Endodermal cell (in vitro differentiated cells): ENCODE measurements around the gene ADARB1. TPM values are rescaled to one million over a fixed set of nuclear protein-coding genes. Genes with fewer than 3 reads are reported as not detected.

ENCODE experiments used
- DNase-seq: peaks from one replicate; pipeline ENCODE4 v3.0.0-alpha.2; 2017
- H3K27ac ChIP-seq: 2 replicates; pipeline ENCODE4 v1.5.1; 2013; ENCODE audit warnings: mild to moderate bottlenecking, low read depth, low read length, moderate library complexity
- H3K27me3 ChIP-seq: 2 replicates; pipeline ENCODE4 v1.6.1; 2013; ENCODE audit warnings: mild to moderate bottlenecking, low read length, moderate library complexity; ENCODE audit not compliant: insufficient read depth, control insufficient read depth, poor library complexity, severe bottlenecking
- H3K36me3 ChIP-seq: 2 replicates; pipeline ENCODE4 v1.7.0; 2013; ENCODE audit warnings: mild to moderate bottlenecking, low read length, moderate library complexity; ENCODE audit not compliant: control insufficient read depth, insufficient read depth
- H3K4me1 ChIP-seq: one replicate; pipeline ENCODE4 v1.7.0; 2013; ENCODE audit warnings: low read length; ENCODE audit not compliant: control insufficient read depth, insufficient read depth
- H3K4me3 ChIP-seq: 2 replicates; pipeline ENCODE4 v1.5.1; 2013; ENCODE audit warnings: mild to moderate bottlenecking, low read length, moderate library complexity
- H3K9ac ChIP-seq: 2 replicates; pipeline ENCODE4 v1.6.1; 2013; ENCODE audit warnings: mild to moderate bottlenecking, low read length, moderate library complexity; ENCODE audit not compliant: poor library complexity, severe bottlenecking; ENCODE audit errors: extremely low read depth
- H3K9me3 ChIP-seq: 2 replicates; pipeline ENCODE4 v1.6.1; 2013; ENCODE audit warnings: mild to moderate bottlenecking, low read length, moderate library complexity; ENCODE audit not compliant: control insufficient read depth
- H3K27ac Mint-ChIP-seq: 2 replicates; pipeline ENCODE4 v1.8.0; 2020; ENCODE audit warnings: mixed read lengths
- H3K27me3 Mint-ChIP-seq: 2 replicates; pipeline ENCODE4 v1.8.0; 2021; ENCODE audit warnings: mild to moderate bottlenecking, mixed read lengths; ENCODE audit not compliant: insufficient read depth
- H3K36me3 Mint-ChIP-seq: 2 replicates; pipeline ENCODE4 v1.8.0; 2020; ENCODE audit warnings: low read depth, mixed read lengths
- H3K4me1 Mint-ChIP-seq: 2 replicates; pipeline ENCODE4 v1.8.0; 2020; ENCODE audit warnings: mixed read lengths
- H3K4me3 Mint-ChIP-seq: 2 replicates; pipeline ENCODE4 v1.8.0; 2020; ENCODE audit warnings: mild to moderate bottlenecking, moderate library complexity, mixed read lengths
- H3K9me3 Mint-ChIP-seq: 2 replicates; pipeline ENCODE4 v1.8.0; 2020; ENCODE audit warnings: mild to moderate bottlenecking, mixed read lengths
- CTCF ChIP-seq: fragments of 200-600 bp; sonication (generic); conservative IDR thresholded peaks from 2 replicates; pipeline ENCODE4 v1.5.0; 2021; ENCODE audit warnings: antibody characterized with exemption, mild to moderate bottlenecking
- WGBS, 2 experiments: methylation state at CpG; one replicate each; pipeline versions ENCODE4 v1.1.5 to v1.1.7; 2013; ENCODE audit warnings: missing lambda C conversion rate in 2 of 2, mixed read lengths in 1 of 2; ENCODE audit not compliant: insufficient coverage in 1 of 2, insufficient read length in 1 of 2; 5-methylcytosine and 5-hydroxymethylcytosine counted together
- total RNA-seq, 2 donors: library from RNA; stranded (reverse); fragmentation: NEBNext Ultra II Directional in 1 of 2; extraction: Animal tissue kit (Norgen Biotek cat#: 25700) in 1 of 2; gene quantifications; 2 replicates in 1 of 2; 3 replicates in 1 of 2; pipeline ENCODE4 v1.2.1, GENCODE V29; 2021

The ADARB1 gene
- total RNA-seq, 2 donors from 2014 or later = 11.5 to 20.1 TPM

GRCh38 chr21:45187646-45188045 is 113.3 kb downstream of the ADARB1 start:
- Histone ChIP-seq H3K4me1 (no peaks in the 10 kb centered on the region), H3K4me3 (peak overlapping the region; percentile 43), H3K9me3 (peaks cover 54% of the 10 kb centered on the region), H3K36me3 (peaks cover 30% of the 10 kb centered on the region), H3K9ac (no peak overlapping the region), H3K27ac (no peak overlapping the region), H3K27me3 (no peaks in the 10 kb centered on the region)
- H3K9me3 Mint-ChIP-seq = peaks cover 34% of the 10 kb centered on the region
- H3K4me1 Mint-ChIP-seq = no peaks in the 10 kb centered on the region
- no peak for DNase-seq
- H3K27ac Mint-ChIP-seq = no peak overlapping the region
- 90% methylated on average over 1 of the region's 1 CpG; no CpG with 5 or more reads in 1 of the 2 experiments for WGBS, 2 experiments
- peaks cover 45% of the 10 kb centered on the region for H3K36me3 Mint-ChIP-seq
- H3K4me3 Mint-ChIP-seq = no peak overlapping the region
- no peaks in the 10 kb centered on the region for H3K27me3 Mint-ChIP-seq
- TF ChIP-seq CTCF = no peak

GRCh38 chr21:45190013-45190412 is 115.6 kb downstream of the ADARB1 start:
- peaks cover 33% of the 10 kb centered on the region for H3K36me3 ChIP-seq
- no peak overlapping the region for H3K4me3 Mint-ChIP-seq
- H3K36me3 Mint-ChIP-seq = peaks cover 45% of the 10 kb centered on the region

GRCh38 chr21:45192332-45192731 is 118.0 kb downstream of the ADARB1 start:
- Histone ChIP-seq H3K4me1 (no peaks in the 10 kb centered on the region), H3K4me3 (no peak overlapping the region), H3K36me3 (peaks cover 11% of the 10 kb centered on the region), H3K9me3 (peaks cover 37% of the 10 kb centered on the region), H3K9ac (no peak overlapping the region), H3K27me3 (no peaks in the 10 kb centered on the region), H3K27ac (no peak overlapping the region)
- Mint-ChIP-seq H3K27ac (no peak overlapping the region), H3K9me3 (peaks cover 21% of the 10 kb centered on the region), H3K4me3 (no peak overlapping the region), H3K36me3 (peaks cover 23% of the 10 kb centered on the region), H3K27me3 (no peaks in the 10 kb centered on the region), H3K4me1 (no peaks in the 10 kb centered on the region)
- WGBS, 2 experiments = 32 to 54% methylated on average over 2 to 3 of the region's 3 CpGs
- peak; percentile 59 for TF ChIP-seq CTCF
- peak; percentile 61 for DNase-seq

More at GRCh38 chr21:45190013-45190412, 115.6 kb downstream of the ADARB1 start:
- Histone ChIP-seq H3K9ac (no peak overlapping the region), H3K9me3 (peaks cover 54% of the 10 kb centered on the region), H3K4me1 (no peaks in the 10 kb centered on the region), H3K4me3 (no peak overlapping the region), H3K27me3 (no peaks in the 10 kb centered on the region), H3K27ac (no peak overlapping the region)
- Mint-ChIP-seq H3K27me3 (no peaks in the 10 kb centered on the region), H3K9me3 (peaks cover 34% of the 10 kb centered on the region), H3K4me1 (no peaks in the 10 kb centered on the region), H3K27ac (no peak overlapping the region)
- 95 to 98% methylated on average over 2 of the region's 2 CpGs for WGBS, 2 experiments
- TF ChIP-seq CTCF = no peak
- DNase-seq = no peak
